Measurements from ENCODE around the gene SESN3.

Gene SESN3

GRCh38 chr11:95145430-95146060 is 85.5 kb downstream of the SESN3 start:
- H3K27ac ChIP-seq (ENCODE audit: low read depth, low read length): no peak overlapping the region
- H3K4me2 ChIP-seq (ENCODE audit: low read length): no peak overlapping the region
- no peaks in the 10 kb centered on the region for H3K79me2 ChIP-seq (ENCODE audit: control insufficient read depth, low read length)
- TF ChIP-seq EZH2phosphoT487 (IDR thresholded peaks at IDR 0.05; ENCODE audit: borderline replicate concordance, low read length) (no peak), CTCF (IDR thresholded peaks at IDR 0.05; ENCODE audit: low read depth, low read length, poor library complexity, severe bottlenecking) (no peak)
- no peaks in the 10 kb centered on the region for H3K36me3 ChIP-seq (ENCODE audit: control insufficient read depth, low read length)
- H3K9me2 ChIP-seq (replicated peaks; ENCODE audit: control insufficient read depth, low read length): no peaks in the 10 kb centered on the region
- H3K4me1 ChIP-seq (ENCODE audit: control insufficient read depth, low read length): peaks cover 15% of the 10 kb centered on the region
- no peaks in the 10 kb centered on the region for H3K9me3 ChIP-seq (ENCODE audit: control insufficient read depth, insufficient read depth, low read length)
- no peaks in the 10 kb centered on the region for H4K20me1 ChIP-seq (ENCODE audit: control insufficient read depth, insufficient read depth, low read depth, low read length)
- no peaks in the 10 kb centered on the region for H3K27me3 ChIP-seq (ENCODE audit: control insufficient read depth, low read length)
- H3F3A ChIP-seq (ENCODE audit: control insufficient read depth, insufficient read depth): no peaks in the 10 kb centered on the region
- H3K4me3 ChIP-seq (ENCODE audit: low read length): no peak overlapping the region

GRCh38 chr11:95144313-95145235 is 86.4 kb downstream of the SESN3 start:
- Histone ChIP-seq H4K20me1 (ENCODE audit: control insufficient read depth, insufficient read depth, low read depth, low read length) (no peaks in the 10 kb centered on the region), H3K36me3 (ENCODE audit: control insufficient read depth, low read length) (no peaks in the 10 kb centered on the region), H3K9me3 (ENCODE audit: control insufficient read depth, insufficient read depth, low read length) (no peaks in the 10 kb centered on the region), H3K4me1 (ENCODE audit: control insufficient read depth, low read length) (peaks cover 8% of the 10 kb centered on the region), H3K4me2 (ENCODE audit: low read length) (no peak overlapping the region), H3K27ac (ENCODE audit: low read depth, low read length) (no peak overlapping the region), H3K27me3 (ENCODE audit: control insufficient read depth, low read length) (no peaks in the 10 kb centered on the region), H3K9me2 (replicated peaks; ENCODE audit: control insufficient read depth, low read length) (no peaks in the 10 kb centered on the region), H3K79me2 (ENCODE audit: control insufficient read depth, low read length) (no peaks in the 10 kb centered on the region), H3F3A (ENCODE audit: control insufficient read depth, insufficient read depth) (no peaks in the 10 kb centered on the region), H3K4me3 (ENCODE audit: low read length) (no peak overlapping the region)
- TF ChIP-seq EZH2phosphoT487 (IDR thresholded peaks at IDR 0.05; ENCODE audit: borderline replicate concordance, low read length) (no peak), CTCF (IDR thresholded peaks at IDR 0.05; ENCODE audit: low read depth, low read length, poor library complexity, severe bottlenecking) (no peak)

GRCh38 chr11:95143106-95143681 is 87.8 kb downstream of the SESN3 start:
- H3K27me3 ChIP-seq (ENCODE audit: control insufficient read depth, low read length): no peaks in the 10 kb centered on the region
- H3F3A ChIP-seq (ENCODE audit: control insufficient read depth, insufficient read depth): no peaks in the 10 kb centered on the region
- H3K4me1 ChIP-seq (ENCODE audit: control insufficient read depth, low read length): peaks cover 11% of the 10 kb centered on the region
- no peaks in the 10 kb centered on the region for H3K9me3 ChIP-seq (ENCODE audit: control insufficient read depth, insufficient read depth, low read length)
- no peaks in the 10 kb centered on the region for H4K20me1 ChIP-seq (ENCODE audit: control insufficient read depth, insufficient read depth, low read depth, low read length)
- H3K9me2 ChIP-seq (replicated peaks; ENCODE audit: control insufficient read depth, low read length): no peaks in the 10 kb centered on the region
- H3K79me2 ChIP-seq (ENCODE audit: control insufficient read depth, low read length): no peaks in the 10 kb centered on the region
- no peak overlapping the region for H3K4me3 ChIP-seq (ENCODE audit: low read length)
- H3K4me2 ChIP-seq (ENCODE audit: low read length): no peak overlapping the region
- TF ChIP-seq CTCF (IDR thresholded peaks at IDR 0.05; ENCODE audit: low read depth, low read length, poor library complexity, severe bottlenecking) (no peak), EZH2phosphoT487 (IDR thresholded peaks at IDR 0.05; ENCODE audit: borderline replicate concordance, low read length) (no peak)
- H3K36me3 ChIP-seq (ENCODE audit: control insufficient read depth, low read length): no peaks in the 10 kb centered on the region
- H3K27ac ChIP-seq (ENCODE audit: low read depth, low read length): no peak overlapping the region

All from DOHH2 (cell line).